ENCODE results near the gene RAB35.
"Not testable (repeated sequence)": the region's sequence is repeated elsewhere in the genome, so short reads cannot be mapped to it uniquely, and the experiment has no call there.

Gene RAB35

GRCh38 chr12:120055231-120056000 lies 61.1 kb downstream of the RAB35 start:
- no peak for TF ChIP-seq CTCF (IDR thresholded peaks at IDR 0.05; ENCODE audit: extremely low read depth, missing control alignments)
- no peak for DNase-seq (ENCODE audit: low spot score)

- no peak for TF ChIP-seq CTCF (IDR thresholded peaks at IDR 0.05; ENCODE audit: extremely low read depth, missing control alignments)
- no peak for DNase-seq (ENCODE audit: low spot score)
These were observed 62.3 kb downstream of the RAB35 start for GRCh38 chr12:120054293-120054692.

- no peak for DNase-seq (ENCODE audit: low spot score)
- TF ChIP-seq CTCF (IDR thresholded peaks at IDR 0.05; ENCODE audit: extremely low read depth, missing control alignments): no peak
These were observed 65.0 kb downstream of the RAB35 start for GRCh38 chr12:120051535-120051934.

- no peak for TF ChIP-seq CTCF (IDR thresholded peaks at IDR 0.05; ENCODE audit: extremely low read depth, missing control alignments)
- DNase-seq (ENCODE audit: low spot score): no peak
These were observed 67.1 kb downstream of the RAB35 start for GRCh38 chr12:120049426-120049825.

- no peak for TF ChIP-seq CTCF (IDR thresholded peaks at IDR 0.05; ENCODE audit: extremely low read depth, missing control alignments)
- DNase-seq (ENCODE audit: low spot score): no peak
These were observed 68.3 kb downstream of the RAB35 start for GRCh38 chr12:120048263-120048662.

GRCh38 chr12:120047072-120047471 lies 69.5 kb downstream of the RAB35 start:
- no peak for DNase-seq (ENCODE audit: low spot score)
- no peak for TF ChIP-seq CTCF (IDR thresholded peaks at IDR 0.05; ENCODE audit: extremely low read depth, missing control alignments)

GRCh38 chr12:120045367-120045766 lies 71.2 kb downstream of the RAB35 start:
- not testable (repeated sequence) for DNase-seq (ENCODE audit: low spot score)
